HG03280 (cell line): ENCODE measurements around the gene SUGP1.

Experiments used
- ATAC-seq: cut with Tn5 transposase; IDR thresholded peaks from one replicate; pipeline ENCODE4 v1.9.1; 2021; ENCODE audit warnings: mild to moderate bottlenecking, moderate library complexity; ENCODE audit not compliant: unreplicated experiment

SUGP1 gene

DNA sequence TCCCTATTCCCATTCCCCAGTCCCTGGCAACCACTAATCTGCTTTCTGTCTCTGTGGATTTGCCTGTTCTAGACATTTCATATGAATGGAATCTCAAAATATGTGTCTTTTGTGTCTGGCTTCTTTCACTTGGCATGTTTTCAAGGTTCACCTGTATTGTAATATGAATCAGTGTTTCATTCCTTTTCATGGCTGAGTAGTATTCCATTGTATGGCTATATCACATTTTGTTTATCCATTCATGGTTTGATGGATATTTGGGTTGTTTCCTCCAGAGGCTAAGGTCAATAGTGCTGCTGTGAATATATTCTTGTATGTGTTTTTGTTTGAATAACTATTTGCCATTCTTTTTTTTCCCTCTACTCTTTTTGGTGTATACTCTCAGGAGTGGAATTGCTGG lies 84.1 kb downstream of the SUGP1 start:
- ATAC-seq: no peak

DNA sequence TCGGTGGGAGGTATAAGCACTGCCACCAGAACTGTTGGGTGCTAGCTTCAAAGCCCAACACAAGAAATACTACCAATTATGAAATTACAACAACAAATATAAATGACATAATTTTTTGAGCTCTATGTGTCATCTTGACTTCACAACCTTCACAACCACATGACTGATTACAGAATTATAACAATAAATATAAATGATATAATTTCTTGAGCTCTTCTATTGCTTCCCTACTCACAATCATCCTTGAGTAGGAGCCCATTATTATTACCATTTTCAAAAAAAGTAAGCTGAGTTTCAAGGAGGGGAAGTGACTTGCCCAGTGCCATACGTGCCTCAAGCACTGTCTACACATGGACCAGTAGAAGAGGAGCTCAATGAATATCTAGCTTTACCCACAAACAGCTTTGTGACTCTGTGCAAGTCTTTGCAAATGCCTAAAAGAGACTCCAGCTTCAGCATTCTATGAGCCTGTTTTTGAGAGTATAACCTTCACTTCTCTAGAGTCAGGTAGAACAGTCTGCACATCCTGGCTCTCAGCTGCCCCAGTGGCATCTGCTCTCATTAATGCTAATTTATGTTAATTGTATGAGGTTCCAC lies 86.0 kb downstream of the SUGP1 start:
- ATAC-seq: no peak

DNA sequence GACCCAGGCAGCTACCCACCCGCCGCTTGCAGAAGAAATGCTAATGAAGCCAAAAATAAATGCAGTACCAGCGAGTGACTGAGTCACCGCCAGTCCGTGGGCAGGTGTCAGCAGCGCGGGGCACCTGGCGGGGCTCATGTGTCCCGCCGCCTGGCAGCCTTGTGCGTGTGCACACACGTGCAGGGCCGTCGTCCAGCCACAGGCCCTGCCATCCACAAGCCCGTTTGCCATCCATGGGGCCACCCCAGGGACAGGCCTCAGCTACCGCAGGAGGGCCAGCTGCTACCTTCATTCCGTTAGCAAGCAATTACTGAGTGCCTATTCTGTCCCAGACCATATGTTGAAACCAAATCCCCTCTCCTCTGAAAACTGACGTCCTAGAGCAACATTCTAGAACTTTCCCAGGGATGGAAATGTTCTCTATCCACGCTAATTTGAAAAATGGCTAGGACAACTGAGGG lies 88.0 kb downstream of the SUGP1 start:
- no peak for ATAC-seq

DNA sequence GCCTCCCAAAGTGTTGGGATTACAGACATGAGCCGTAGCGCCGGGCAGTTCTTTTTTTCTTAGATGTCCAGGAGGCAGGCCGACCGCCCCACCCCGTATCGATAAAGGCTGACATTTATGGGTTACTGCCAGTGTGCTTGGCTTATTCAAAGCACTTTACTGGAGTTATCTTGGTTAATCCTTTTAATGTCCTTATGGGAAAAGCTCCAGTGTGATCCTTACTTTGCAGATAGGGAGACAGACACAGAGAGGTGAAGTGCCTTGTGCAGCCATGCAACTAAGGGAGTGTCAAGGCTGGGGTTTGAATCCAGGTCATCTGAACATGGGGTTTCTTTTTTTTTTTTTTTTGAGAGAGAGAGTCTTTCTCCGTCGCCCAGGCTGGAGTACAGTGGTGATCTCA lies 89.3 kb downstream of the SUGP1 start:
- no peak for ATAC-seq

DNA sequence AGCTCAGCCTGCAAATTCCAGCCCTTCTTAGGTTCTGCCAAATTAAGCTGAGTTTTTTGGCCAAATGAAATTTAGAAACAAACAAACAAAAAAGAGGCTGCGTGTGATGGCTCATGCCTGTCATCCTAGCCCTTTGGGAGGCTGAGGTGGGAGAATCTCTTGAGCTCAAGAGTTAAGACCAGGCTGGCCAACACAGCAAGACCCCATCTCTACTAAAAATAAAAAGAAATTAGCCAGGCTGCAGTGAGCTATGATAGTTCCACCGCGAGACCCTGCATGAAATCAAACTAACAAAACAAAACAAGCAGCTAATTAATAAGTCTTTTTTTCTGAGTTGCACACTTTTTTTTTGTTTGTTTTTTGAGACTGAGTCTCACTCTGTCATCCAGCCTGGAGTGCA lies 90.6 kb downstream of the SUGP1 start:
- no peak for ATAC-seq

DNA sequence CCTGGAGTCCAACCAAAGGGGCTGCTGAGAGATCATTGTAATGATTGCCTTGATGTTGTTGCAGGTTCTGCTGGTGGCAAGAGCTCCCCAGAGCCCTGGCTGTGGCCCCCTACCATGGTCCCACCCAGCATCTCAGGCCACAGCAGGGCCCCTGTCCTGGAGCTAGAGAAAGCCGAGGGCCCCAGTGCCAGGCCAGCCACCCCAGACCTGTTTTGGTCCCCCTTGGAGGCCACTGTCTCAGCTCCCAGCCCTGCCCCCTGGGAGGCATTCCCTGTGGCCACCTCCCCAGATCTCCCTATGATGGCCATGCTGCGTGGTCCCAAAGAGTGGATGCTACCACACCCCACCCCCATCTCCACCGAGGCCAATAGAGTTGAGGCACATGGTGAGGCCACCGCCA lies 93.1 kb downstream of the SUGP1 start:
- ATAC-seq: no peak

DNA sequence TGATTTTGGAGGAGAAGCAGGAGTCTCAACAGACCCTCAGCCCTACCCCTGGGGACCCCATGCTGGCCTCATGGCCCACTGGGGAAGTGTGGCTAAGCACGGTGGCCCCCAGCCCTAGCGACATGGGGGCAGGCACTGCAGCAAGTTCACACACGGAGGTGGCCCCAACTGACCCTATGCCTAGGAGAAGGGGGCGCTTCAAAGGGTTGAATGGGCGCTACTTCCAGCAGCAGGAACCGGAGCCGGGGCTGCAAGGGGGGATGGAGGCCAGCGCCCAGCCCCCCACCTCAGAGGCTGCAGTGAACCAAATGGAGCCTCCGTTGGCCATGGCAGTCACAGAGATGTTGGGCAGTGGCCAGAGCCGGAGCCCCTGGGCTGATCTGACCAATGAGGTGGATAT lies 93.6 kb downstream of the SUGP1 start:
- no peak for ATAC-seq

DNA sequence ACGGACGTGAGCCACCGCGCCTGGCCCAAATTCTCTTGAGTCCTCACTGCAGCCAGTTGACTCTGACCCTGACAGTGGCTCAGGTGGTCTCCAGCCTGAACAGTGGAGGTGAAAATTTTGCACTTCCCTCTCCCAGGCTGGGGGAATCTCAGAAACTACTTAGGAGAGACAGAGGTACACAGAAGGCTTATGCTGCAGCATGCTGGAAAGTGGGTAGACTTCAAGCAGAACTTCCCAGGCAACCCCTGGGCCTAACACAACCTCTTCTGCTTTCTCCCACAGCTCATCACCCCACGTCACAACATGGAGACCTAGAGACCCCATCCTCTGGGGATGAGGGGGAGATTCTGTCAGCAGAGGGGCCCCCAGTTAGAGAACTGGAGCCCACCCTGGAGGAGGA lies 94.1 kb downstream of the SUGP1 start:
- ATAC-seq: no peak
